Loucy (cell line): ENCODE data around the gene MAVS.

ENCODE experiments used
- EZH2phosphoT487 ChIP-seq: fragments of 200-600 bp; IDR thresholded peaks from 2 replicates; pipeline ENCODE4 v1.6.1; 2018; ENCODE audit warnings: antibody characterized with exemption, mild to moderate bottlenecking, moderate library complexity, borderline replicate concordance
- TF ChIP-seq, protein P1 (sequence below): fragments of 200-600 bp; sonication (generic); conservative IDR thresholded peaks from 2 replicates; pipeline ENCODE4 v1.5.1; 2014; ENCODE audit warnings: mild to moderate bottlenecking, antibody characterized with exemption, low read length

DNA sequence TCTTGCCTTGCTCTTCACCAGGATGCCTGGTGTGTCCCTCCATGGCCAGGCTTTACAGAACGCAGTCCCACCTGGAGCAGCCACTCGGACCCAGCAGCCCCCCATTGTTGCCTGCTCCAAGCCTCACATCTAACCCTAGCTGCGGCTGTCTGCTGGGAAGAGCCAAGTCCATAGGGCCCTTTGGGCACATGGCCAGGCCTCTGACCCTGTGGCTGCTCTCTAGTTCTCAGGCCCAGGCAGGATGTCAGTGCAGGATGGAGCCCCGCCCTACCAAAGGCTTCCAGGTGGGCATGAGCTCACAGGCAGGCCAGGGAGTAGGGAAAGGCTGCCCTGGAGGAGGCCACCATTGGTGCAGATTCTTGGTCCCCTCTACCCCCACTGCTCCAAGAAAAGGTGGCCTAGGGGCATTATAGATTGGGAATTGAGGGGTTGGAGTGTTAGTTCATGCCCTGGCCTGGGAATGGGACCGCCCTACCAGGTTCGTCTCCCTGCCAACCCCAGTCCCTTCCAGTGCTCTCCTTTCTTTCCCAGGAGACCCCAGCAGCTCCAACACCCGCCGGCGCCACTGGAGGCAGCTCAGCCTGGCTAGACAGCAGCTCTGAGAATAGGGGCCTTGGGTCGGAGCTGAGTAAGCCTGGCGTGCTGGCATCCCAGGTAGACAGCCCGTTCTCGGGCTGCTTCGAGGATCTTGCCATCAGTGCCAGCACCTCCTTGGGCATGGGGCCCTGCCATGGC, 18.7 kb downstream of the MAVS start:
- TF ChIP-seq, protein P1, sequence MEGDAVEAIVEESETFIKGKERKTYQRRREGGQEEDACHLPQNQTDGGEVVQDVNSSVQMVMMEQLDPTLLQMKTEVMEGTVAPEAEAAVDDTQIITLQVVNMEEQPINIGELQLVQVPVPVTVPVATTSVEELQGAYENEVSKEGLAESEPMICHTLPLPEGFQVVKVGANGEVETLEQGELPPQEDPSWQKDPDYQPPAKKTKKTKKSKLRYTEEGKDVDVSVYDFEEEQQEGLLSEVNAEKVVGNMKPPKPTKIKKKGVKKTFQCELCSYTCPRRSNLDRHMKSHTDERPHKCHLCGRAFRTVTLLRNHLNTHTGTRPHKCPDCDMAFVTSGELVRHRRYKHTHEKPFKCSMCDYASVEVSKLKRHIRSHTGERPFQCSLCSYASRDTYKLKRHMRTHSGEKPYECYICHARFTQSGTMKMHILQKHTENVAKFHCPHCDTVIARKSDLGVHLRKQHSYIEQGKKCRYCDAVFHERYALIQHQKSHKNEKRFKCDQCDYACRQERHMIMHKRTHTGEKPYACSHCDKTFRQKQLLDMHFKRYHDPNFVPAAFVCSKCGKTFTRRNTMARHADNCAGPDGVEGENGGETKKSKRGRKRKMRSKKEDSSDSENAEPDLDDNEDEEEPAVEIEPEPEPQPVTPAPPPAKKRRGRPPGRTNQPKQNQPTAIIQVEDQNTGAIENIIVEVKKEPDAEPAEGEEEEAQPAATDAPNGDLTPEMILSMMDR: no peak
- no peak for TF ChIP-seq EZH2phosphoT487
